GM12891 (cell line): ENCODE measurements around the gene VWA8.

ENCODE experiments used
- PAX5 ChIP-seq: IDR thresholded peaks from 2 replicates; pipeline ENCODE4 v1.6.1; 2011; ENCODE audit warnings: low read length, moderate library complexity, mild to moderate bottlenecking; ENCODE audit not compliant: insufficient read depth, severe bottlenecking
- POLR2A ChIP-seq: IDR thresholded peaks from 2 replicates; pipeline ENCODE4 v1.6.1; 2011; ENCODE audit warnings: low read depth, low read length, control low read depth
- POLR2AphosphoS5 ChIP-seq: IDR thresholded peaks from 2 replicates; pipeline ENCODE4 v1.6.1; 2011; ENCODE audit warnings: low read depth, low read length, control low read depth
- POU2F2 ChIP-seq: IDR thresholded peaks from 2 replicates; pipeline ENCODE4 v1.6.1; 2011; ENCODE audit warnings: low read depth, mild to moderate bottlenecking, control low read depth, low read length, moderate library complexity
- SPI1 ChIP-seq: IDR thresholded peaks from 2 replicates; pipeline ENCODE4 v1.6.1; 2011; ENCODE audit warnings: low read depth, low read length, control low read depth
- TAF1 ChIP-seq: IDR thresholded peaks from 2 replicates; pipeline ENCODE4 v1.6.1; 2011; ENCODE audit warnings: low read depth, low read length, control low read depth

DNA sequence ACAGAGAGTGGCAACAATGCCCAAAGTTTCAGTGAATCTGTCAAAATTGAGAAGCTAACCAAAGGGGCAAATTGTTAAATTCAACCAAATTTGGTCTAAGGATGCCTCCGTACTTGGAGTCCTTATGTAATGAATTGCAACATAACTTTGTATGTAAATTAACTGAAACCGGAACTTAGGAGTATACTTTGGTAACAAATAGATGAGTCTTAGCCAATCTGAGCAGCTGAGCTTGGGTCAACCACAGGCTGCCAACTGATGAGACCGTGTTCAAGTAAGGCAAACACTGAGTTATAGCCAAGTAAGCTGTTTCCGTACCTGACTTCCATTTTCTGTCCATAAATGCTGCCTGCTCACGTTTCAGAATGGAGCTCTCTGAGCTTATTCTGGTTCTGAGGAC lies 5.3 kb downstream of the VWA8 start:
- TF ChIP-seq POLR2AphosphoS5, result no peak
- TF ChIP-seq POLR2A, result no peak
- no peak for TF ChIP-seq TAF1
- no peak for TF ChIP-seq SPI1
- TF ChIP-seq POU2F2, result no peak
- no peak for TF ChIP-seq PAX5
